ENCODE results near the gene PDZD2.
"Not testable (repeated sequence)": the region's sequence is repeated elsewhere in the genome, so short reads cannot be mapped to it uniquely, and the experiment has no call there.

PDZD2 gene

GRCh38 chr5:32013658-32014057 lies 374.7 kb downstream of the PDZD2 start:
- DNase-seq (ENCODE audit: low spot score): no peak

DNA sequence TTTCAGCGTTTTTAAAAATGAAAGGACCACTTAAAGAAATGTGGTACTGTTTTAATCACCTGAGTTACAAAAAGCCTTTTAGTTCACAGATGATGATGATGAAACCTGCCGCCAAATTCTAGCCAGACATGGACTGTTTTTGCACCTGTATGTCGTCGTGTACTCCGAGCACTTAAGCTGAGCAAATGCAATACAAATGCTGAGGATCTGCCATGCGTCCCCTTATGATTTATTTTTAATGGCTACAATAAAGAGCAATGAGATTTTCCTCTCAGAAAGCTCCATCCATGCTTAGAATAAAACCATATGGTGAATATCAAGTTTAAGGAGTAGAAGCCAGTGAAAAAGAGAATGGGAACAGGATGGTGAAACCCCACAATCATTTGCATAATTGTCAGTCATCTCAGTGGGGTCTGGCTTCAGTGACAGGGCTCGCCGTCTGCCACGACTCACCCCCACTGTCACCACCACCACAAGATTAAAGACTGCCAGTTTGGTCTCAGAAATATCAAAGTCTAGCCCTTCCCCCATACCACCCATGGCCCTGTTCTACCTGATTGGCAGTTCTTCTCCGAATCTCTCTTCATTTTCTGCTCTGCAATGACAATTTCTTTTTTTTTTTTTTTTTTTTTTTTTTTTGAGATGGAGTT lies 375.3 kb downstream of the PDZD2 start:
- DNase-seq (ENCODE audit: low spot score): no peak

GRCh38 chr5:32015262-32015661 lies 376.3 kb downstream of the PDZD2 start:
- not testable (repeated sequence) for DNase-seq (ENCODE audit: low spot score)

DNA sequence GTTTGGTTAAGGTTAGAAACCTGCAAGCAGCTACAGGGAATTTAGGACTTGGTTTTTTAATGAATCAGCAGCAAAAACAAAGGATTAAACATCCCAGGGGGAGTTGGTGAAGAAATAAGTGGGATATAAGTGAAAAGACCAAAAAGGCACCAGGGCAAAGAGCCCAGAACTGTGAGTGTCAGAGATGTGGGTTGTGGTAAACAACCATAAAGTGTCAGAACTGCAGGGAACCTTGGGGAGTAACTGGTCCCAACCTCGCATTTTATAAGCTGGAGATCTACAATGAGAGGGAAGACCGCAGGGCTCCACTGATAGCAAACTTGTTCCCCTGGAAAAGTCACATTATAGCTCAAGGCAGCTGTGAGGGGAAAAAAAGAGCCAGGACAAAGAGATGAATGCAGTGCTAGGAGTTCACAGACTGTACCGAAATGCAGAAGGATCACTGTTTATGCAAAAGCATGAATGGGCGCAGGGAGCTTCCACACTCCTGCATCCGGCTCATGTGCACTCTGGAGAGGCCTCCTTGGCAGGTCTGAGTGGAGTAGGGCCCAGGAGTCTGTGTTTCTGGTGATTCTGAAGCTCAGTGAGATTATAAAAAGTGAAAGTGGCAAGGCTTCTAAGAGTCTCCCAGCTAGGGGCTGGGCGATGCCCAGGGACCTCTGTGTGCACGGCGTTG lies 378.9 kb downstream of the PDZD2 start:
- no peak for DNase-seq (ENCODE audit: low spot score)

- DNase-seq (ENCODE audit: low spot score): no peak
These were observed 379.8 kb downstream of the PDZD2 start for GRCh38 chr5:32018476-32019436.

GRCh38 chr5:32020271-32020670 lies 381.3 kb downstream of the PDZD2 start:
- DNase-seq (ENCODE audit: low spot score): no peak

DNA sequence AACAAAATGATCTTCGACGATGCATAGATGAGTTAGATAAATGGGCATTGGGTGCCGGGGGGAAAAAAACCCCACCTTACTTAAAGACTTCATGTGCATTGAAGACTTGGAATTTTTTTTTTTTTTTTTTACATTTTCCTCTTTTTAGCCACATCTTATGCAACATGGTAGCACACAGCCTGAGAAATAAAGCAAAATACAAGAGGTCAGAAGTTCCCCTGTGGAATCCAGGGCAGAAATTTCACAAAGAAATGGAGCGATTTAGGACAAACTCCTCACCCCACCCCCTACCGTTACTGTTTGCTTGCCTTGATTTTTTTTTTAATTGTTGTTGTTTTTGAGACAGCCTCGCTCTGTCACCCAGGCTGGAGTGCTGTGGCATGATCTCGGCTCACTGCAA lies 382.0 kb downstream of the PDZD2 start:
- DNase-seq (ENCODE audit: low spot score): no peak

- DNase-seq (ENCODE audit: low spot score): no peak
These were observed 382.8 kb downstream of the PDZD2 start for GRCh38 chr5:32021771-32022170.

GRCh38 chr5:32022638-32023037 lies 383.7 kb downstream of the PDZD2 start:
- no peak for DNase-seq (ENCODE audit: low spot score)

DNA sequence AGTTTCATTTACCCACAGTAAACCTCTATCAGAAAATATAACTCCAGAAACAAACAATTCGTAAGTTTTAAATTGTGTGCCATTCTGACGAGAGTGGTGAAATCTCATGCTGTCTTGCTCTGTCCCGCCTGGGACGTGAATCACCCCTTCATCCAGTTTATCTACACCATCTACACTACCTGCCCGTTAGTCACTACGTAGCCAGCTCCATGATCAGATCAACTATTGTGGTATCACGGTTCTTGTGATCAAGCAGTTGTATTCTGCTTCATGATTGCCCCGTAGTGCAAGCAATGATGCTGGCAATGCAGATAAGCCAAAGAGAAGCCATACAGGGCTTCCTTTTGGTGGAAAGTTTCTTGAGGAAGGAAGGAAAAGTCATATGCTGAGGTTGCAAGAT lies 384.9 kb downstream of the PDZD2 start:
- DNase-seq (ENCODE audit: low spot score): no peak

DNA sequence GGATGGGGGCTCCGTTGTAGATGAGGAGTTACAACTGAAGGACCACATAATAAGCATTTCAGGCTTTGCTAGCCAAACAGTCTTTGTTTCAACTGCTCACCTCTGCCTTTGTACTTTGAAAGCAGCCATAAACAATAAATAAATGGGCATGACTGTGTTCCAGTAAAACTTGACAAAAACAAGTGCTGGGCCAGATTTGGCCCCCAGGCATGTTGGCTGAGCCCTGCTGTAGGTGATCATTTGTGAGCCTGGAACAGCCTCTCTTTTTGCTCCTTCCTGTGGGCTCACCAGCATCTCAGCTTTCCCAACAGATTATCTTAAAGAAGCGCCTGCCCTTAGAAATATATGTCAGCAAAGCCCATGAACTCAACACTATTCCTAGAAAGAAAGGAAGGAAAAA lies 385.8 kb downstream of the PDZD2 start:
- no peak for DNase-seq (ENCODE audit: low spot score)

DNA sequence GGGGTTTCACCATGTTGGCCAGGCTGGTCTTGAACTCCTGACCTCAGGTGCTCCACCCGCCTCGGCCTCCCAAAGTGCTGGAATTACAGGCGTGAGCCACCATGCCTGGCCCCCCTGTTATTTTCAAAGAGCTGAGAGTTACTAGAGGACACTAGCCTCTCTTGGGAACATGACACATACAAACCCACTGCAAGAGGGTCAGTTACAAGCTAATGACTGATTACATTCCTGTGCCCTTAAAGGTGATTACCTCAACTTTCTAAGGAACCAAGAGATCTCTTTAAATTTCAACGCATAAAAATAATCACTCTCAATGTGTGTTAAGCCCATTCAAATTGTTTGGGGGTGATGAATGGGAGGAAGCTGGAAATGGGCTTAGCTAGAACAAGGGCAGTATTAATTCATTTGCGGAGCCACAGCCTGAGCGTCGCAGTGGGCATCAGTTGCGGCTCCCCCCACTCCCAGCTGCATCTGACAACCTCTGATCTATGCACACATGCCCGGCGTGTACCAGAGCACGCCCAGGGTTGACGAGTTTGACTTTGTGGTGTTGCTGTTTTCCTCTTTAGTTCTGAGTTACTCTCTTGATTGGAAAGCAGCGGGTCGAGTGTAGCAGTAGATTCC lies 388.3 kb downstream of the PDZD2 start:
- DNase-seq (ENCODE audit: low spot score): no peak

DNA sequence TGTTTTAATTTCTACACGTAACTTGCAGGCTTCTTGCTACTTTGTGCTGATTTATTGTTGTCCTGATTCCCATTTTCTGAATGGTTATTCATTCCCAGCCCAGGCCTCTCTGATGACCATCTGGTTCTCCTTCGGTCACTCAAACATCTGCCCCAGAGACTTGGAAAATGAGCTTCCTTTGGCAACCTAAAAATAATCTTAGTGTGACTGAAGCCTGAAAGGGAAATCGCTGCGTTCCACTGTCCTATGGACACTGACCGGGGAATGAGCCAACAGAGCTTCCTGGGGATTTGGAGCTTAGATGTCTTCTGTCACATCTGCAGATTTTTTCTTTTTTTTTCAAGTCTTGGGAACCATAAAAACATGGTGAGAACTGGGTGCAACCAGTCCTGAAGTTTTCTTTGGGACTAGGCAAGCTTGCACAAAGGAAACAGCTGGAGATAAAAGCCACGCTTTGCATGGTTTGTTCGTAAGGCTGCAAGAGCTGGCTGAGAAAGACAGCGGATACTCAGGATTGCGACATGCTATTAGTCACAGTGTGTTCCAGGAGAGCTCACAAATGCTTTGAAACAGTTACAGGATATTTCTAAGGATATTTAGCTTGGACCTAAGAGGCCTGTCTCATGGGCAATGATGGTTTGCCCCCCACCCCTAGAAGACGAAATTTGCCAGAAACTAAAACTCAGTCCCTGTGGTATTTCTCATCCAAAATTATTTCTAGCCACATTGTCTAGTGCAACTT lies 389.0 kb downstream of the PDZD2 start:
- DNase-seq (ENCODE audit: low spot score): peak; percentile 10

- no peak for DNase-seq (ENCODE audit: low spot score)
These were observed 390.3 kb downstream of the PDZD2 start for GRCh38 chr5:32029261-32029660.

- DNase-seq (ENCODE audit: low spot score): no peak
These were observed 390.9 kb downstream of the PDZD2 start for GRCh38 chr5:32029781-32030180.

GRCh38 chr5:32030222-32030621 lies 391.3 kb downstream of the PDZD2 start:
- DNase-seq (ENCODE audit: low spot score): no peak

- DNase-seq (ENCODE audit: low spot score): no peak
These were observed 391.8 kb downstream of the PDZD2 start for GRCh38 chr5:32030686-32031085.

GRCh38 chr5:32031089-32031488 lies 392.2 kb downstream of the PDZD2 start:
- no peak for DNase-seq (ENCODE audit: low spot score)

- DNase-seq (ENCODE audit: low spot score): no peak
These were observed 399.6 kb downstream of the PDZD2 start for GRCh38 chr5:32038523-32038922.

GRCh38 chr5:32039133-32039532 lies 400.2 kb downstream of the PDZD2 start:
- DNase-seq (ENCODE audit: low spot score): not testable (repeated sequence)

- DNase-seq (ENCODE audit: low spot score): not testable (repeated sequence)
These were observed 400.7 kb downstream of the PDZD2 start for GRCh38 chr5:32039601-32040000.

Measured in COLO829 (cell line).